Hepatocyte (in vitro differentiated cells): Measurements from ENCODE around the gene PYGM.

Experiments used
- EZH2phosphoT487 ChIP-seq: fragments of 200-600 bp; sonication (generic); IDR thresholded peaks from one replicate; pipeline ENCODE4 v1.6.1; 2018; ENCODE audit warnings: antibody characterized with exemption, mild to moderate bottlenecking, low read depth, moderate library complexity; ENCODE audit not compliant: unreplicated experiment, severe bottlenecking
- TF ChIP-seq, protein P1 (sequence below): fragments of 200-600 bp; sonication (generic); IDR thresholded peaks from 2 replicates; pipeline ENCODE4 v1.5.1; 2016; ENCODE audit warnings: antibody characterized with exemption, mild to moderate bottlenecking; ENCODE audit not compliant: poor library complexity

DNA sequence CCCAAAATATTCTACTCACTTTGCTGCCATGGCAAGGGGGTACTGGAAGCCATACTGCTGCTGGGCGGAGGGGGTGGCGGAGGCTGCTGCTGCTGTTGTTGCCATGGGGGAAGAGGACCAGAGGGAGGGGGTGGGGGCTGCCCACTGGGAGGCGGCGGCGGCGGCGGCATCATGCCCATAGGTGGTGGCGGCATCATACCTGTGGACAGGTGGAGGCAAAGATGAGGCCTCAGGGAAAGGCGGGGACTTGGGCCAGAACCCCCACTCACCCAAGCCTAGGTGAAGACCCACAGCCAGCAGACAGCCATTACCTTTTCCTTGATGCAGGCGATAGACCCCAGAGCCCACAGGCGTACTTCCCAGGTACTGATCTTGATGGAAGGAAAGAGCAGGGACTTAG, 7.1 kb upstream of the PYGM start:
- TF ChIP-seq, protein P1, sequence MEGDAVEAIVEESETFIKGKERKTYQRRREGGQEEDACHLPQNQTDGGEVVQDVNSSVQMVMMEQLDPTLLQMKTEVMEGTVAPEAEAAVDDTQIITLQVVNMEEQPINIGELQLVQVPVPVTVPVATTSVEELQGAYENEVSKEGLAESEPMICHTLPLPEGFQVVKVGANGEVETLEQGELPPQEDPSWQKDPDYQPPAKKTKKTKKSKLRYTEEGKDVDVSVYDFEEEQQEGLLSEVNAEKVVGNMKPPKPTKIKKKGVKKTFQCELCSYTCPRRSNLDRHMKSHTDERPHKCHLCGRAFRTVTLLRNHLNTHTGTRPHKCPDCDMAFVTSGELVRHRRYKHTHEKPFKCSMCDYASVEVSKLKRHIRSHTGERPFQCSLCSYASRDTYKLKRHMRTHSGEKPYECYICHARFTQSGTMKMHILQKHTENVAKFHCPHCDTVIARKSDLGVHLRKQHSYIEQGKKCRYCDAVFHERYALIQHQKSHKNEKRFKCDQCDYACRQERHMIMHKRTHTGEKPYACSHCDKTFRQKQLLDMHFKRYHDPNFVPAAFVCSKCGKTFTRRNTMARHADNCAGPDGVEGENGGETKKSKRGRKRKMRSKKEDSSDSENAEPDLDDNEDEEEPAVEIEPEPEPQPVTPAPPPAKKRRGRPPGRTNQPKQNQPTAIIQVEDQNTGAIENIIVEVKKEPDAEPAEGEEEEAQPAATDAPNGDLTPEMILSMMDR: no peak
- TF ChIP-seq EZH2phosphoT487: no peak
